ENCODE results near the gene PDPK1. TPM values are rescaled to one million over a fixed set of nuclear protein-coding genes. Genes with fewer than 3 reads are reported as not detected.

Gene PDPK1
- total RNA-seq, 4 donors from 2014 or later = 28.3 to 45.7 (median 35.0) TPM

- intact Hi-C loops (cut with DNase I) = no loop called here
- no peak overlapping the region for H3K27ac ChIP-seq (replicated peaks in 1 of 4)
- H3K4me1 ChIP-seq = peaks cover 8 to 32% (median 21%) of the 10 kb centered on the region in 4 donors
- WGBS = 90% methylated on average over 17 of the region's 32 CpGs
- H3K4me3 ChIP-seq = no peak overlapping the region
- no peak for DNase-seq (ENCODE audit: extremely low spot score)
- peaks cover 14 to 60% (median 56%) of the 10 kb centered on the region in 4 donors for H3K36me3 ChIP-seq
- H3K27me3 ChIP-seq = no peaks in the 10 kb centered on the region
- no peak for TF ChIP-seq CTCF (IDR thresholded peaks at IDR 0.05)
- no peaks in the 10 kb centered on the region for H3K9me3 ChIP-seq
Observed at GRCh38 chr16:2529061-2529931, 8.5 kb upstream of the PDPK1 start.

- DNase-seq (ENCODE audit: extremely low spot score) = no peak
- H3K4me1 ChIP-seq = peaks cover 8 to 32% (median 24%) of the 10 kb centered on the region in 4 donors
- no peaks in the 10 kb centered on the region for H3K9me3 ChIP-seq
- peak overlapping the region in 2 of 4 donors; percentile 95 to 97 for H3K27ac ChIP-seq (replicated peaks in 1 of 4)
- H3K36me3 ChIP-seq = peaks cover 14 to 52% (median 48%) of the 10 kb centered on the region in 4 donors
- no peaks in the 10 kb centered on the region for H3K27me3 ChIP-seq
- no peak overlapping the region for H3K4me3 ChIP-seq
- no peak for TF ChIP-seq POLR2A (IDR thresholded peaks at IDR 0.05; ENCODE audit: low read depth)
- TF ChIP-seq POLR2AphosphoS5 (IDR thresholded peaks at IDR 0.05) = no peak
- no peak for TF ChIP-seq EP300 (IDR thresholded peaks at IDR 0.05)
- no peak for TF ChIP-seq CTCF (IDR thresholded peaks at IDR 0.05)
- intact Hi-C loops (cut with DNase I) = no loop called here
- 91% methylated on average over 9 of the region's 15 CpGs for WGBS
Observed at GRCh38 chr16:2529961-2530628, 7.7 kb upstream of the PDPK1 start.

GRCh38 chr16:2530629-2531318 lies 7.0 kb upstream of the PDPK1 start:
- TF ChIP-seq POLR2AphosphoS5 (IDR thresholded peaks at IDR 0.05) (no peak), POLR2A (IDR thresholded peaks at IDR 0.05; ENCODE audit: low read depth) (no peak), CTCF (IDR thresholded peaks at IDR 0.05) (no peak), EP300 (IDR thresholded peaks at IDR 0.05) (no peak)
- DNase-seq (ENCODE audit: extremely low spot score) = no peak
- Histone ChIP-seq H3K36me3 (peaks cover 14 to 46% (median 41%) of the 10 kb centered on the region in 4 donors), H3K27me3 (no peaks in the 10 kb centered on the region), H3K4me1 (peaks cover 8 to 32% (median 28%) of the 10 kb centered on the region in 4 donors), H3K9me3 (no peaks in the 10 kb centered on the region), H3K4me3 (peak overlapping the region in 2 of 4 donors; percentile 66 to 69), H3K27ac (replicated peaks in 1 of 4) (peak overlapping the region; percentile 95 to 98 (median 96))
- 72% methylated on average over 4 of the region's 14 CpGs for WGBS
- intact Hi-C loops (cut with DNase I) = no loop called here

GRCh38 chr16:2531371-2531695 lies 6.5 kb upstream of the PDPK1 start, which contains the start of gene CEMP1:
Gene CEMP1 (minus strand): TSS chr16:2531408. CDS start chr16:2531073, 335 bp downstream.
- Histone ChIP-seq H3K27ac (replicated peaks in 1 of 4) (peak within 1 kb of the TSS; percentile 95 to 98 (median 96)), H3K9me3 (no peaks in the 10 kb centered on the region), H3K27me3 (no peaks in the 10 kb centered on the region), H3K36me3 (peaks cover 14 to 42% (median 36%) of the 10 kb centered on the region in 4 donors), H3K4me3 (peak within 1 kb of the TSS; percentile 66 to 71 (median 70)), H3K4me1 (peaks cover 8 to 34% (median 33%) of the 10 kb centered on the region in 4 donors)
- WGBS = 16% methylated on average over 11 of the region's 11 CpGs
- intact Hi-C loops (cut with DNase I) = no loop called here
- TF ChIP-seq POLR2AphosphoS5 (IDR thresholded peaks at IDR 0.05) (no peak), EP300 (IDR thresholded peaks at IDR 0.05) (no peak), POLR2A (IDR thresholded peaks at IDR 0.05; ENCODE audit: low read depth) (no peak), CTCF (IDR thresholded peaks at IDR 0.05) (no peak)
- no peak for DNase-seq (ENCODE audit: extremely low spot score)

All from esophagus muscularis mucosa (tissue), 4 donors.